ENCODE data around the gene PEX13.

- no peak for TF ChIP-seq POLR2A (IDR thresholded peaks at IDR 0.05; ENCODE audit: low read length)
- TF ChIP-seq GATA1 (IDR thresholded peaks at IDR 0.05; ENCODE audit: low read depth, low read length): no peak
These were observed 25.3 kb downstream of the PEX13 start for GRCh38 chr2:61042807-61043206.

Measured in erythroblast (primary cell).